HG02852 (cell line): ENCODE data around the gene ACADS.
"Not testable (repeated sequence)": the region's sequence is repeated elsewhere in the genome, so short reads cannot be mapped to it uniquely, and the experiment has no call there.

ENCODE experiments used
- ATAC-seq: cut with Tn5 transposase; IDR thresholded peaks from one replicate; pipeline ENCODE4 v1.9.1; 2021; ENCODE audit warnings: mild to moderate bottlenecking, moderate library complexity; ENCODE audit not compliant: unreplicated experiment

ACADS gene

DNA sequence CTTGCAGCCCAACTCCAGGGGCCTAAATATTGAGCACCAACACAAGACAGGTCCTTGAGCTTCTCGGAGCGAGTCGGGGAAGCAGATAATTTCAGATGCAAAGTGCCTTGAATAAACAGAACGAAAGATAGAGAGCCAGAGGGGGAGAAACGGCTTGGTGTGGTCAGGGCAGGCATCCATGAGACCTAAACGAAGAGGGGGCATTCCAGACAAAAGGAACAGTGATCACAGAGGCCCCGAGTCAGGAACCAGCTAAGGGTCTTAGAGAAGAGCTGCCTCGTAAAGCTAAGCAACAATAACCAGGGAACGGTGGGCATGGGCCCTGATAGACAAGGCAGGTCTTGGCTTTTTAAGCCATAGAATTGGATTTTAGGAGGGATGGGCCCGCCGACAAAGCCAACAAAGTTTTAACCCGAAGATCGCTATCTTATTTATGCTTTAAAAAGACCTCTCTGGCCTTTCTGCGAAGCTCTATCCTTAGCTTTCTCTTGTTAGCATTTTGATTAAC, 421 bp upstream of the ACADS start:
- peak; percentile 4 for ATAC-seq

DNA sequence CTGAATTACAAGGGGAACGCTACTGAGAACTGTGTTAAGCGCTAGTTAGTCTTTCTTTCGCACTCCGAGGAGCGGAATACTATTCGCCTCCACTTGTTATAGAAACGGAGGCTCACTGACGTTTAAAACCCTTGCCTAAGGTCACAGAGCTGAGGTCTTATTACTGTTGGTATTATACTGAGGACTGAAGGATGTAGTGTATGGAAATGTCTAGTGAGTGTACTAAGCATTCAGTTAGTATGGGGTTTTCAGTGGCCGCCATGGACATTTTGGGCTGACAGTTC, 826 bp downstream of the ACADS start:
- ATAC-seq = no peak

DNA sequence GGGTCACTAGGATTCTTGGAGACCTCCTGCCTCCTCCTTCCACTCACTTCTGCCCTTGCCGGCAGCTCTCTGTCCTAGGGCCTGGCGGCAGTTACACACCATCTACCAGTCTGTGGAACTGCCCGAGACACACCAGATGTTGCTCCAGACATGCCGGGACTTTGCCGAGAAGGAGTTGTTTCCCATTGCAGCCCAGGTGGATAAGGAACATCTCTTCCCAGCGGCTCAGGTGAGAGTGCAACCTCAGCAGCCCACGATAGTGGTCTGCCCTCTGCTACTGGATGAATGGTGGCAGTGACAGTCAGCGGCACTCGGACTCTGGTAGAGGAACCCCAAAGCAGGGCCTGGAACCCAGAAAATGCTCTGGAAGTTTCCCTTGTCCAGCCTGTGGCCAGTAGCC, 1.3 kb downstream of the ACADS start:
- ATAC-seq = no peak

DNA sequence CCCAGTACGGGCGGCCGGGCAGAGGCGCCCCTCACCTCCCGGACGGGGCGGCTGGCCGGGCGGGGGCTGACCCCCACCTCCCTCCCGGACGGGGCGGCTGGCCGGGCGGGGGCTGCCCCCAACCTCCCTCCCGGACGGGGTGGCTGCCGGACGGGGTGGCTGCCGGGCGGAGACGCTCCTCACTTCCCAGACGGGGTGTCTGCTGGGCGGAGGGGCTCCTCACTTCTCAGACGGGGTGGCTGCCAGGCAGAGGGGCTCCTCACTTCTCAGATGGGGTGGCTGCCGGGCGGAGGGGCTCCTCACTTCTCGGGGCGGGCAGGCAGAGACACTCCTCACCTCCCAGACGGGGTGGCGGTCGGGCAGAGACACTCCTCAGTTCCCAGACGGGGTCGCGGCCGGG, 6.6 kb downstream of the ACADS start:
- ATAC-seq = not testable (repeated sequence)

DNA sequence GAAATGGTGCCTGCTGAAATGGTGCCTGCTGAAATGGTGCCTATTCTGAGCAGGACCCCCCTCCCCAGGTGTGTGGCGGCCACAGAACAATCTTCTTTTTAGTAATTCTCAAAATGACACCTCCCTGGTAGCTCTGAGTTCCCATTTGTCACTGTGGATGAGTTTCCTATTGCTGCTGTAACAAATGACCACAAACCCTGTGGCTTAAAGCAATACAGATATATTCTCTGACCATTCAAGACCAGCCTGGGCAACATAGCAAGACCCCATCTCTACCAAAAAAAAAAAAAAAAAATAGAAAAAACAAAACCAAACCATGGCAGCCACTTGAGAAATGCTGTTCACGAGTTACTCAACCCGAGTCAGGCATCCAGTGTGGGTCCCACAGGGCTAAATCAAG, 7.9 kb downstream of the ACADS start:
- no peak for ATAC-seq

DNA sequence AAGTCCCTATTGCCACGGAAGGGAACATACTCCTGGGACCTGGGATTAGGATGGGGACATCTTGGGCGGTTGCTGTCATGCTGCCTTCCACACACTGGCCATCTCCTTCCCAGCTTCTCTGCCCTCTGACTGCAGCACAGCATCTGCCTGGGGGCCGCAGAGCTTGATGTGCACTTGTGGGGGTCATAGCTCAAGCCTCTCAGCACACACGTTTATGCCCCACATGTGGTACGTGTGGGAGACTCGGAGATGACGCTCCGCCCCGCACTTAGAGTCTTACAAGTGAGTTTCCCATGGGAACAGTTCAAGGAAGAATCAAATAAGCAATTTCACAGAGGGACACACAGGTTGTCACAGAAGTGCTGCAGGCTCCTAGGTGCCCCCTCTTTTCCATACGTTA, 8.6 kb downstream of the ACADS start:
- ATAC-seq = no peak

DNA sequence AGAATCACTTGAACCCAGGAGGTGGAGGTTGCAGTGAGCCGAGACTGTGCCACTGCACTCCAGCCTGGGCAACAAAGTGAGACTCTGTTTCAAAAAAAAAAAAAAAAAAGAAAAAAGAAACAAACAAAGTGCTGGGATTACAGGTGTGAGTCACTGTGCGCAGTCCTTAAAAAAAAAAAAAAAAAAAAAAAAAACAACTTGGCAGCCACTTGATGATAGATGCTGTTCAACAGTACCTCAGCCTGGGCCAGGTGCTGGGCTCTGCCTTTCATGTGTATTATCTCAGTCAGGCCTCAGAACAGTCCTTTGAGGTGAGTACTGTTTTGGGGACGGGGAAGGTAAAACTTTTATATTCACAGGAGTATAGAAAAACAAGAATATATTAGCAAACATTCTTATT, 9.6 kb downstream of the ACADS start:
- no peak for ATAC-seq

DNA sequence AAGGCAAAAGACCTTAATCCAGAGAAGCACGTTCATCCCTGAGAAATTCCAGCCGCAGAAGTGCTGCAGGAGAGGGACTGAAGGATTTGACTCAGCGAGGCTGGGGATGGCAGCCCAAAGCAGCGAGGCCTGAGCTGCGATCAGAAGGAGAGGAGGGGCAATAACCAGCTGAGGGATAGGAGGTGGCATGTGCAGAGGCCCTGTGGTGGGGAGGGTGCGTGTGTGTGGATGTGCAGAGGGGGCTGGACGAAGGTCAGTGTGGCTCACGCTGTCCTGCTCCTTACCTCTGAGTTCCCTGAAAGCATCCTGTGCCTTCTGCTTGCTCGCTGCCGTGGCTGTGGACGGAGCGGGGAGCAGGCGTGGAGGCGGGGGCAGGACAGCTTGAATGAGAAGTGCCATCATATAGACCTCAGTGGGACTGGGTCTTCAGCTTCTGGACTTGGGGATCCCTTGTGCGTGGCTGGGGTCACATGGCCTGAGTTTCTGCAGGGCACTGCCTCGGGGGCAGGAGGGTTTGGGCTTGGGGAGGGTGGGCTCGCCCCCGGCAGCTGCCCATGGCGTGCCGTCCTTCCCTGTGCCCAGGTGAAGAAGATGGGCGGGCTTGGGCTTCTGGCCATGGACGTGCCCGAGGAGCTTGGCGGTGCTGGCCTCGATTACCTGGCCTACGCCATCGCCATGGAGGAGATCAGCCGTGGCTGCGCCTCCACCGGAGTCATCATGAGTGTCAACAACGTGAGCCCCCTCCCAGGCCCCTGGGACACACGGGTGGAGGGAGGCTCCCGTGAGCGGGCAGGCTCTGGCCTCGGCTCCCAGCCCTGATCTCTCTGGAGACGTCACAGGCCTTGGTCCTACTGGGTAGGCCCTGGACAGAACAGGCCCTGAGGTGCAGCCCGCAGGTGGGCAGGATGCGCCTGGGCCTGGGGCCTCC, 11.0 kb downstream of the ACADS start:
- ATAC-seq = no peak

DNA sequence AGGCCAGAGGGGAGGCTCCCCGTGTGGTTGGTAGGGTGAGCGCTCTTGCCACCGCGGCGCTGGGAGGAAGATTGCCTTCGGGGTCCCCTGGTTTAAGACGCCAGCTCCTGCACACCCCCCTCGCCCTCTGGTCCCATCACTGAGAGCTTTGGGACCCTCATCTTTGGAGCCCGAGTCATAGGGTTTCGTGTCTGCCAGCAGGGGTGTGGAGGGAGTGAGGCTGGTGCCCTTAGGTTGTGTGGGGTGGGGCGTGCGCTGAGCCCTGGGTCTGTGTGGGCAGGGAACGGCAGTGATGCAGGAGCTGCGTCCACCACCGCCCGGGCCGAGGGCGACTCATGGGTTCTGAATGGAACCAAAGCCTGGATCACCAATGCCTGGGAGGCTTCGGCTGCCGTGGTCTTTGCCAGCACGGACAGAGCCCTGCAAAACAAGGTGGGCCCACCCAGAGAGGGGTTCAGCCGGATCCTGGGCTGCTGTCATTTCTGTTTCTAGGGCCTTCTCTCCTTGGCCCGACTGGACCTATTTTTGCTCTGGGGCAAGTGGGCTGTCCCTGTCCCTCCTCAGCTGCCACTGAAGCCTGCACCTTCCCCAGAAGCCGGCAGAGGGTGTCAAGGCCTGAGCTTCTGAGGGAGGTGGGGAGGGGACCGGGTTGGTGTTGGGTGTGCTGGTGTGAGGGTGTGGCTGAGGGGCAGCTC, 12.1 kb downstream of the ACADS start:
- ATAC-seq = no peak

DNA sequence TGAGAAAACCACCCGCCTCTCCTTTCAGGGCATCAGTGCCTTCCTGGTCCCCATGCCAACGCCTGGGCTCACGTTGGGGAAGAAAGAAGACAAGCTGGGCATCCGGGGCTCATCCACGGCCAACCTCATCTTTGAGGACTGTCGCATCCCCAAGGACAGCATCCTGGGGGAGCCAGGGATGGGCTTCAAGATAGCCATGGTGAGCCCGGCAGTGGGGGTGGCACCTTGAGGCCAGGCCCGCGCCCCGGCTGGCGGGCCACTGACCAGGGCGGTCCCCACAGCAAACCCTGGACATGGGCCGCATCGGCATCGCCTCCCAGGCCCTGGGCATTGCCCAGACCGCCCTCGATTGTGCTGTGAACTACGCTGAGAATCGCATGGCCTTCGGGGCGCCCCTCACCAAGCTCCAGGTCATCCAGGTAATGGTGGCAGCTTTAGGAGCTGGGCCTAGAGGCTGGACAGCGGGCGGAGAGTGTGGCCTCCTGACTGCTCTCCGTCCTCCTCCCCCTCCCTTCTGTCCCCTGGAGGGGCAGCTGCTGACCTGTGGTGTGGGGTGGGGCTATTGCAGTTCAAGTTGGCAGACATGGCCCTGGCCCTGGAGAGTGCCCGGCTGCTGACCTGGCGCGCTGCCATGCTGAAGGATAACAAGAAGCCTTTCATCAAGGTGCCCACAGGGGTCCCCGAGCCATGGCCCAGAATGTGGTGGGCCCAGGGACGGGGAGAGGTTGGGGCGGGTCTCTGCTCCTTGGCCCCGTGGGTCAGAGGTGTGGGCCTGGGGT, 12.8 kb downstream of the ACADS start:
- no peak for ATAC-seq

DNA sequence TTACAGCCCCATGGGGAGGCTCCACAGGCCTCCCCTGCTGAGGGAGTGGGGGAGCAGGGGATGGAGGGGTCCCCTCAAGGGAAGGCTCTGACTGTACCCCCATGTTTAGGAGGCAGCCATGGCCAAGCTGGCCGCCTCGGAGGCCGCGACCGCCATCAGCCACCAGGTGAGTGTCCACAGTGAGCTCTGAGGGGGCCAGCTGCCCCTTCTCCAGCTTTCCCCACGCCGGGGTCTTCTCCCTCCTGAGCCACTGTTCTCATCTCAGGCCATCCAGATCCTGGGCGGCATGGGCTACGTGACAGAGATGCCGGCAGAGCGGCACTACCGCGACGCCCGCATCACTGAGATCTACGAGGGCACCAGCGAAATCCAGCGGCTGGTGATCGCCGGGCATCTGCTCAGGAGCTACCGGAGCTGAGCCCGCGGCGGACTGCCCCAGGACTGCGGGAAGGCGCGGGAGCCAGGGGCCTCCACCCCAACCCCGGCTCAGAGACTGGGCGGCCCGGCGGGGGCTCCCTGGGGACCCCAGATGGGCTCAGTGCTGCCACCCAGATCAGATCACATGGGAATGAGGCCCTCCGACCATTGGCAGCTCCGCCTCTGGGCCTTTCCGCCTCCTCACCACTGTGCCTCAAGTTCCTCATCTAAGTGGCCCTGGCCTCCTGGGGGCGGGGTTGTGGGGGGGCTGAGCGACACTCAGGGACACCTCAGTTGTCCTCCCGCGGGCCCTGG, 13.6 kb downstream of the ACADS start:
- no peak for ATAC-seq

DNA sequence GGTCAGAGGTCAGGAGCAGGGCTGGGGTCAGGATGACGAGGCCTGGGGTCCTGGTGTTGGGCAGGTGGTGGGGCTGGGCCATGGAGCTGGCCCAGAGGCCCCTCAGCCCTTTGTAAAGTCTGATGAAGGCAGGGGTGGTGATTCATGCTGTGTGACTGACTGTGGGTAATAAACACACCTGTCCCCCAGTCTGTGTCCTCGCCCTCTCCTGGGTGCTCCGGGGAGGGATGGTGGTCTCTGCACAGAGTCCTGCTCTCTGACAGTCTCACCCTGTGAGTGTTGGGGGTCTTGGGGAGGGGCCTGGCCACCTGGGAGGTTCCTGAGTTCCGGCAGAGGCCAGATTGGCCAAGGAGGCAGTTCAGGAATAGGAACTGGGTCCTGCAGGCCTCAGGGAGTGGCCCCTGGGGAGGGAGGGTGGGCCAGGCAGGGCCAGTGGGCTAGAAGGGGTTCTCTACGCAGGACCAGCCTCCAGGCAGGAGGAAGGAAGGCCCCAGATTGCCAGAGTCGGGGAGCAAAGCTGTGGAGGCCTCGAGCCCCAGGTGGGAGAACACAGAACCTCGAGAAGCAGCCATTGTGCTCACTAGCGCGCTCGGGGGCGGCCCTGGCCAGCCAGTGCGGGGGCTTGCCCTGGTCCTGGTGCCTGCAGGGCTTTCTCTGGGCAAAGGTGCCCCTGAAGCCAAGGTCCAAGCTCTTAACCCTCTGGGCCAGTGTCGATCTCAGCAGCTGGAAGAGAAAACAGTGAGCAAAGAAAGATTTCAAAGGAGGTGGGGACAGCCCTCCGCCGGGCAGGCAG, 14.4 kb downstream of the ACADS start:
- no peak for ATAC-seq

DNA sequence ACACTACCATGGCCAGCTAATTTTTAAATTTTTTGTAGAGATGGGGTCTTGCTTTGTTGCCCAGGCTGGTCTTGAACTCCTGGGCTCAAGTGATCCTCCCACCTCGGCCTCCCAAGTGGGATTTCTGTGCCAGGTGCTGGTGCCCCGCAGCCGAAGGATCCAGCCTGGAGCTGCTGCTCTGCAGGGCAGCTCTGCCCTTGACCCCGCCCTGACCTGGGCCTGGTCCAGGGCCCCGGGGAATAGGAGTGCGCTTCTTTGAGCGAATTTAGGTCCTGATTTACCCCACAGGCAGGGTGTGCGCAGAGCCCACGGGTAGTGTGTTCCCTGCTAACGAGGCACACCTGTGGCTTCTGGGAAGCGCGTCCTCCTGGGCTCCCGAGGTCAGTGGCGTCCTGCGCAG, 15.2 kb downstream of the ACADS start:
- ATAC-seq = no peak

DNA sequence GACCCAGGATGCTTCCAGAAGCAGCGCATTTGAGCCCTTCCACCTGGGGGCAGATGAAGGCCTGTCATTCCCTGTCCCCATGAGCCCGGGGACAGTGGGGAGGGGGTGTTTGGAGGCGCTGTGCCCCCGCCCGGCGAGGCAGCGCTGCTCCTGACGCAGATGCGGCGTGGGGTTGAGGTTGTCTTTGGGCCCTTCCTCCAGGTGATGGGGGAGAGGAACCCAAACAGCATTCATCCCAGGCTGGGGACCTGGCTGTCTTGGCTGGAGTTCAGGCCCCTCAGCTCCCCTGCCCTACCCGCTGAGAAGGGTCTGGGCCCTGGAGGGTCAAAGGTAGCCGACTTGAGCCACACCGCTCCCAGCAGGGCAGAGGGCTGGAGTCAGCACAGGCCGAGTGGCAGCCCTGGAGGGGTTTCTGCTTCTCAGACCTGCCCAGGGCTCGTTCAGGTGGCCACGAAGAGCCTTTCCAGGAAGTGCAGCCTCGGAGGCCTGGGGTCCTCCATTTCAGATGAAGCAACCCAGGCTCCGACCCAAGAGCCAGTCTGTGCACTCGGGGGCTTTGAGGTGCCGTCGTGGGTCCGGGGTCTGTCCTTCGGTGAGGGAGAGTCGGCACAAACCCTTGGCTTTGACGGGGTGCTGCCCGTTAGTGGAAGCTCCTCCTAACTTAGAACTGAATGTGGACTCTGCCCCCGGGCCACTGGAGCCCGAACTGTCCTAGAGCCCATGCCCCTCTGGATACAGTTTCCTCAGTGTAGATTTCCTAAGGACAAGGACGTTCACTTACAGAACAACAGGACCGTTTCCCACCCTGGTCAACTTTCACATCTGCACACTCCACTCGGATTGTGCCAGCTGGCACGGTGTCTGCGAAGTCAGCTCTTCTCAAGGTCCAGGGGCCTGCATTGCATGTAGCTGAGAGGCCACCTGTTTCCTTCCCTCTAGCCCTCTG, 16.1 kb downstream of the ACADS start:
- no peak for ATAC-seq

DNA sequence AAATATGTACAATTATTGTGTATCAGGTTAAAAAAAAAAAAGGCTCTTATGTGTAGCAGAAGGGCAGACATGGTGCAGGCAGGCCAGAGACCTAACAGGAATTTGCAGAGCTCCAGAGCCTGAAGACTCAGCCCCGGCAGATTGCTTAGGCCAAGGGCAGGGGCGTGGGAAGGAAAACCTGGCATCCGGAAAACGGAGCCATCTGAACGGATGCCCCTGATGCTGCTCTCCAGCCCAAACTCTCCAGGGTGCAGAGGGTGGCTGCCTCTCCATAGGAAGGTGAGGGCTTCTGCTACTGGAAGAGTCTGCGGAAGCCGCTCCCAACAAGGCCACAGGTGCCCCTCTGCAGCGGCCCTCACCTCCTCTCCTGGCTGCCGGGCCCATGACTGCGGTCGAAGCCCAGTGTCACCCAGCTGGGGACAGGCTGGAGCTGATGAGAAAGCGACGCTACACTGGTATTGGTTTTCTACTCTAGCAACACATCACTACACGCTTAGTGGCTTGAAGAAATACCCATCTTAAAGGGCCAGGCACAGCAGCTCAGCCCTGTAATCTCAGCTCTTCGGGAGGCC, 19.4 kb downstream of the ACADS start:
- ATAC-seq = no peak

DNA sequence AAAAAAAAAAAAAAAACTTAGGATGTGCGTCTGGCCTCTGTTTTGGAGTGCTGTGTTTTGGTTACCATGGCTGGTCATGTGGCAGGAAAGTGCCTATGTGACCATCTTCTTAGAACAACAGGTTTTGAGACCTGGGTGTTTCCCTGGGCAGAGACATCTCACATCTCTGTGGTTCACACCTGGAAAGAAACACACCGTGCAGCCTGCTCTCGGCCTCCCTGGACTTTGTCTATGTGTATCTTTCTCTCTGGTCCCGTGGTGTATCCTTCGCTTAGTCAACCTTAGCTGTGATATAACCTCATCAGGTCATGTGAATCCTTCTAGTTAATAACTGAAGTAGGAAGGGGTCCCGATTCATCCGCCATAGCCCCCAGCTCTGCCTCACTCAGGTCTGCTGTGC, 22.6 kb downstream of the ACADS start:
- ATAC-seq = no peak

DNA sequence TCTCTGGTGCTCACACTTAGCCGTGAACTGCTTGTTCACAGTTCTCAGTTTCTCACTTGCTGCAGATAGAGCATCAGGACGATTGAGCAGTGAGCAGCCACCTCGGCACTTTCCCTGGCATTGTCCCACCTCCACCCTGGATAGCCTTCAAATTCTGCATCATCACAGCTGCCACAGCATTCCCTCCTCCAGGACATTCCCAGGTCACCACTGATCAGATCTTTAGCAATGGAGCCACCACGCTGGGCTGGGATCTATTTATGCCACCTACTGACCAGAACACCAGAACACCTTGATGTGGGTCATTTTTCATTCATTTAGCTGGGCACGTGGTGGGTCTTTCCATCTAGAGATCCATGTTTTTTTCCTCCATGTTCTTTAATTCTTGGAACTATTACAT, 23.6 kb downstream of the ACADS start:
- ATAC-seq = no peak

DNA sequence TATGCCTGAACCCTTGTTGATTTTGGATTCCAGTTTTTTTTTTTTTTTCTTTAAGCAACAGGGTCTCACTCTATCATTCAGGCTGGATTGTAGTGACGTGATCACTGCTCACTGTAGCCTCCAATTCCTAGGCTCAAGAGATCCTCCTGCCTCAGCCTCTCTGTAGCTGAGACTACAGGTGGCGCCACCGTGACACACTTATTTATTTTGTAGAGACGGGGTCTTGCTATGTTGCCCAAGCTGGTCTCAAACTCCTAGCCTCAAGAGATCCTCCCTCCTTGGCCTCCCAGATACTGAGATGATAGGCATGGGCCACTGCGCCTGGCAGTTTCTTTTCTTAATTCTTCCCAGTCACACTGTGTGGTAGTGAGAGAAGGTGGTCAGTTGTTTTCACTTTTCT, 25.2 kb downstream of the ACADS start:
- no peak for ATAC-seq

DNA sequence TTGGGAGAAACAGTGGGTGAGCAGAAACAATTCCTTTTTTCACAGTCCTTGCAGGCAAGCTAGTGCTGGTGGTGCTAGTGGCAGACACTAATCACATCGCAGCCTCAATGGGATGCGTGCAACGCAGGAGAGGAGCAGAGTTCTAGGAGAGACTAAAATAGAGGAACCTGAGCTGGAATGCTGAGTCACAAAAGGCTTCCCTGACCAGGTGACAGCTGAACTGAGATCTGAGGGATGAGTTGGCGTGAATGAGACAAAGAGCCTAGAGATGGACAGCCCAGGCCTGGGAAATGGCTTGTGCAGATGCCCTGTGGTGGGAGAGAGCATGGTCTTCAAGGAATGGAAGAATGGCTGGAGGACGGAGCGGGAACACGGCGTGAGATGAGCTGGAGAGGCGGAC, 25.8 kb downstream of the ACADS start:
- no peak for ATAC-seq
